H1 (cell line): ENCODE measurements around the gene ELOF1. TPM values are rescaled to one million over a fixed set of nuclear protein-coding genes. Genes with fewer than 3 reads are reported as not detected.

Experiments
- BRCA1 ChIP-seq: IDR thresholded peaks from 2 replicates; pipeline ENCODE4 v1.6.1; 2012; ENCODE audit warnings: low read depth, low read length, improper control_type of control experiment
- CHD1 ChIP-seq: IDR thresholded peaks from 2 replicates; pipeline ENCODE4 v1.6.1; 2012; ENCODE audit warnings: low read depth, low read length, improper control_type of control experiment
- CHD2 ChIP-seq: IDR thresholded peaks from 2 replicates; pipeline ENCODE4 v1.6.1; 2012; ENCODE audit warnings: low read length, improper control_type of control experiment
- CHD7 ChIP-seq: fragments of 300-600 bp; sonication (generic); IDR thresholded peaks from 2 replicates; pipeline ENCODE4 v1.7.1; 2012; ENCODE audit warnings: low read length, moderate library complexity, mild to moderate bottlenecking, inconsistent platforms; ENCODE audit not compliant: insufficient replicate concordance
- CTCF ChIP-seq, 3 experiments: IDR thresholded peaks; 1 replicate in 2 of 3; 2 replicates in 1 of 3; pipeline versions ENCODE4 v1.5.1 to v1.6.1; 2011; ENCODE audit warnings: low read length in 3 of 3, mild to moderate bottlenecking in 3 of 3, inconsistent platforms in 2 of 3, low read depth in 1 of 3, moderate library complexity in 1 of 3; ENCODE audit not compliant: insufficient read depth in 1 of 3; ENCODE audit errors: control extremely low read depth in 1 of 3
- SP1 ChIP-seq: IDR thresholded peaks from 2 replicates; pipeline ENCODE4 v1.6.1; 2011; ENCODE audit warnings: low read depth, low read length
- TAF1 ChIP-seq: IDR thresholded peaks from 2 replicates; pipeline ENCODE4 v1.6.1; 2011; ENCODE audit warnings: mild to moderate bottlenecking, low read depth, low read length
- USF2 ChIP-seq: IDR thresholded peaks from 2 replicates; pipeline ENCODE4 v1.6.1; 2011; ENCODE audit warnings: low read length, improper control_type of control experiment
- polyA plus RNA-seq, 7 experiments: library from polyadenylated mRNA; depleted of rRNA in 3 of 7; stranded (reverse) in 5 of 7; unstranded in 2 of 7; fragments of >200 nt in 5 of 7; fragments of 200-250 nt in 2 of 7; gene quantifications; 1 replicate in 5 of 7; 2 replicates in 1 of 7; 4 replicates in 1 of 7; pipeline versions ENCODE4 v1.2.1 to v1.2.3, GENCODE V29; 2011 to 2013; ENCODE audit warnings: missing spikeins in 2 of 7, mixed read lengths in 2 of 7
- total RNA-seq: library from RNA; stranded (reverse); fragmentation: NEBNext Ultra II Directional; extraction: Animal tissue kit (Norgen Biotek cat#: 25700); gene quantifications from 2 replicates; pipeline ENCODE4 v1.2.1, GENCODE V29; 2021

Gene ELOF1
- total and polyA plus RNA-seq, 2 of the 8 experiments (the other 6 are each of a cell fraction or from before 2014, with no cell fraction given) = 84.2 to 101 TPM

GRCh38 chr19:11505032-11505503 lies 54.0 kb downstream of the ELOF1 start (continued):
- TF ChIP-seq CHD7 = no peak
- TF ChIP-seq BRCA1 = no peak
- peak; percentile 86; the same call in 1 of the 2 replicates for TF ChIP-seq SP1
- no peak for TF ChIP-seq CHD1
- peak; percentile 12; the same call in 1 of the 2 replicates for TF ChIP-seq CHD2
- no peak for TF ChIP-seq CTCF (IDR thresholded peaks at IDR 0.05; ENCODE audit: control extremely low read depth in 1 of 3, insufficient read depth in 1 of 3, low read depth in 1 of 3, low read length in 3 of 3)
- peak; percentile 38 for TF ChIP-seq TAF1
- TF ChIP-seq USF2 = no peak
